Activated T-cell treated with anti-CD3 and anti-CD28 coated beads, Interleukin-2, amount 50 U/mL, for 24 hours (primary cell): Measurements from ENCODE around the gene CUL3.

Experiments
- DNase-seq: peaks from one replicate; pipeline ENCODE4 v3.0.0-alpha.2; 2020
- H3K27ac Mint-ChIP-seq: 2 replicates; pipeline ENCODE4 v1.8.0; 2020; ENCODE audit warnings: mild to moderate bottlenecking, mixed read lengths
- H3K27me3 Mint-ChIP-seq: 2 replicates; pipeline ENCODE4 v1.8.0; 2020; ENCODE audit warnings: mixed read lengths
- H3K36me3 Mint-ChIP-seq: 2 replicates; pipeline ENCODE4 v1.8.0; 2020; ENCODE audit warnings: low read depth, mixed read lengths
- H3K4me1 Mint-ChIP-seq: 2 replicates; pipeline ENCODE4 v1.8.0; 2020; ENCODE audit warnings: low read depth, mixed read lengths
- H3K4me3 Mint-ChIP-seq: 2 replicates; pipeline ENCODE4 v1.8.0; 2020; ENCODE audit warnings: mild to moderate bottlenecking, moderate library complexity, mixed read lengths
- H3K9me3 Mint-ChIP-seq: 2 replicates; pipeline ENCODE4 v1.8.0; 2020; ENCODE audit warnings: mixed read lengths

CUL3 gene

GRCh38 chr2:224570328-224570993 lies 14.7 kb downstream of the CUL3 start:
- H3K27me3 Mint-ChIP-seq, result no peaks in the 10 kb centered on the region
- peaks cover 54% of the 10 kb centered on the region for H3K36me3 Mint-ChIP-seq
- peaks cover 87% of the 10 kb centered on the region for H3K4me1 Mint-ChIP-seq
- peaks cover 4% of the 10 kb centered on the region for H3K9me3 Mint-ChIP-seq
- DNase-seq, result no peak
- H3K4me3 Mint-ChIP-seq, result peak overlapping the region; percentile 53
- H3K27ac Mint-ChIP-seq, result peak overlapping the region; percentile 92

- peaks cover 87% of the 10 kb centered on the region for H3K4me1 Mint-ChIP-seq
- peak overlapping the region; percentile 92 for H3K27ac Mint-ChIP-seq
Measured at GRCh38 chr2:224569654-224570053, 15.5 kb downstream of the CUL3 start.

GRCh38 chr2:224565452-224566035 lies 19.6 kb downstream of the CUL3 start:
- H3K36me3 Mint-ChIP-seq, result peaks cover 45% of the 10 kb centered on the region
- peaks cover 4% of the 10 kb centered on the region for H3K9me3 Mint-ChIP-seq
- H3K4me3 Mint-ChIP-seq, result no peak overlapping the region
- DNase-seq, result no peak
- peaks cover 57% of the 10 kb centered on the region for H3K4me1 Mint-ChIP-seq
- no peaks in the 10 kb centered on the region for H3K27me3 Mint-ChIP-seq
- H3K27ac Mint-ChIP-seq, result peak overlapping the region; percentile 19

More at GRCh38 chr2:224569654-224570053, 15.5 kb downstream of the CUL3 start:
- H3K4me3 Mint-ChIP-seq, result no peak overlapping the region
- peaks cover 56% of the 10 kb centered on the region for H3K36me3 Mint-ChIP-seq
- no peak for DNase-seq
- H3K27me3 Mint-ChIP-seq, result no peaks in the 10 kb centered on the region
- peaks cover 4% of the 10 kb centered on the region for H3K9me3 Mint-ChIP-seq

GRCh38 chr2:224563537-224563936 lies 21.6 kb downstream of the CUL3 start:
- Mint-ChIP-seq H3K9me3 (peaks cover 4% of the 10 kb centered on the region), H3K4me3 (no peak overlapping the region), H3K36me3 (peaks cover 37% of the 10 kb centered on the region), H3K27me3 (no peaks in the 10 kb centered on the region), H3K4me1 (peaks cover 45% of the 10 kb centered on the region), H3K27ac (no peak overlapping the region)
- DNase-seq, result no peak

GRCh38 chr2:224562831-224563230 lies 22.3 kb downstream of the CUL3 start:
- Mint-ChIP-seq H3K27ac (no peak overlapping the region), H3K36me3 (peaks cover 39% of the 10 kb centered on the region), H3K4me3 (no peak overlapping the region), H3K27me3 (no peaks in the 10 kb centered on the region), H3K4me1 (peaks cover 47% of the 10 kb centered on the region), H3K9me3 (peaks cover 3% of the 10 kb centered on the region)
- no peak for DNase-seq

- Mint-ChIP-seq H3K27me3 (no peaks in the 10 kb centered on the region), H3K9me3 (no peaks in the 10 kb centered on the region), H3K27ac (no peak overlapping the region), H3K36me3 (peaks cover 33% of the 10 kb centered on the region), H3K4me1 (peaks cover 41% of the 10 kb centered on the region), H3K4me3 (peak overlapping the region; percentile 32)
- no peak for DNase-seq
Measured at GRCh38 chr2:224561234-224562005, 23.7 kb downstream of the CUL3 start.

- no peak overlapping the region for H3K4me3 Mint-ChIP-seq
- peaks cover 33% of the 10 kb centered on the region for H3K36me3 Mint-ChIP-seq
- H3K27ac Mint-ChIP-seq, result no peak overlapping the region
- H3K27me3 Mint-ChIP-seq, result no peaks in the 10 kb centered on the region
- peaks cover 41% of the 10 kb centered on the region for H3K4me1 Mint-ChIP-seq
- DNase-seq, result no peak
- H3K9me3 Mint-ChIP-seq, result no peaks in the 10 kb centered on the region
Measured at GRCh38 chr2:224560549-224560948, 24.6 kb downstream of the CUL3 start.

GRCh38 chr2:224557610-224558009 lies 27.6 kb downstream of the CUL3 start:
- peaks cover 48% of the 10 kb centered on the region for H3K36me3 Mint-ChIP-seq
- no peaks in the 10 kb centered on the region for H3K9me3 Mint-ChIP-seq
- H3K27me3 Mint-ChIP-seq, result no peaks in the 10 kb centered on the region
- no peak overlapping the region for H3K27ac Mint-ChIP-seq
- no peak for DNase-seq
- H3K4me1 Mint-ChIP-seq, result peaks cover 43% of the 10 kb centered on the region
- no peak overlapping the region for H3K4me3 Mint-ChIP-seq

GRCh38 chr2:224556381-224556780 lies 28.8 kb downstream of the CUL3 start:
- Mint-ChIP-seq H3K4me3 (no peak overlapping the region), H3K27ac (peak overlapping the region; percentile 34), H3K27me3 (no peaks in the 10 kb centered on the region)

GRCh38 chr2:224555823-224556366 lies 29.3 kb downstream of the CUL3 start:
- DNase-seq, result no peak
- Mint-ChIP-seq H3K27me3 (no peaks in the 10 kb centered on the region), H3K36me3 (peaks cover 61% of the 10 kb centered on the region), H3K27ac (peak overlapping the region; percentile 34), H3K4me1 (peaks cover 49% of the 10 kb centered on the region), H3K4me3 (no peak overlapping the region), H3K9me3 (no peaks in the 10 kb centered on the region)

More at GRCh38 chr2:224556381-224556780, 28.8 kb downstream of the CUL3 start:
- H3K9me3 Mint-ChIP-seq, result no peaks in the 10 kb centered on the region
- no peak for DNase-seq
- peaks cover 60% of the 10 kb centered on the region for H3K36me3 Mint-ChIP-seq
- H3K4me1 Mint-ChIP-seq, result peaks cover 49% of the 10 kb centered on the region

GRCh38 chr2:224552771-224553170 lies 32.4 kb downstream of the CUL3 start:
- Mint-ChIP-seq H3K27me3 (no peaks in the 10 kb centered on the region), H3K9me3 (no peaks in the 10 kb centered on the region), H3K27ac (no peak overlapping the region), H3K36me3 (peaks cover 78% of the 10 kb centered on the region), H3K4me3 (no peak overlapping the region), H3K4me1 (peaks cover 62% of the 10 kb centered on the region)
- DNase-seq, result no peak

- H3K9me3 Mint-ChIP-seq, result no peaks in the 10 kb centered on the region
- H3K4me1 Mint-ChIP-seq, result peaks cover 67% of the 10 kb centered on the region
- no peak overlapping the region for H3K27ac Mint-ChIP-seq
- H3K4me3 Mint-ChIP-seq, result no peak overlapping the region
- no peak for DNase-seq
- peaks cover 82% of the 10 kb centered on the region for H3K36me3 Mint-ChIP-seq
- H3K27me3 Mint-ChIP-seq, result no peaks in the 10 kb centered on the region
Measured at GRCh38 chr2:224551693-224552092, 33.5 kb downstream of the CUL3 start.

GRCh38 chr2:224546926-224547325 lies 38.2 kb downstream of the CUL3 start:
- DNase-seq, result no peak
- H3K4me3 Mint-ChIP-seq, result no peak overlapping the region
- no peak overlapping the region for H3K27ac Mint-ChIP-seq
- H3K27me3 Mint-ChIP-seq, result no peaks in the 10 kb centered on the region
- no peaks in the 10 kb centered on the region for H3K9me3 Mint-ChIP-seq
- H3K4me1 Mint-ChIP-seq, result peaks cover 65% of the 10 kb centered on the region
- peaks cover 71% of the 10 kb centered on the region for H3K36me3 Mint-ChIP-seq

- peaks cover 75% of the 10 kb centered on the region for H3K36me3 Mint-ChIP-seq
- peaks cover 69% of the 10 kb centered on the region for H3K4me1 Mint-ChIP-seq
- no peak overlapping the region for H3K4me3 Mint-ChIP-seq
- no peak for DNase-seq
- H3K9me3 Mint-ChIP-seq, result no peaks in the 10 kb centered on the region
- H3K27me3 Mint-ChIP-seq, result no peaks in the 10 kb centered on the region
- no peak overlapping the region for H3K27ac Mint-ChIP-seq
Measured at GRCh38 chr2:224545884-224546644, 39.1 kb downstream of the CUL3 start.
